Naive thymus-derived CD4-positive, alpha-beta T cell (primary cell): ENCODE results near the gene GNG7. TPM values are rescaled to one million over a fixed set of nuclear protein-coding genes. Genes with fewer than 3 reads are reported as not detected.

Source experiments
- ATAC-seq: fragments of 150-1000 bp; cut with Tn5 transposase; 2 replicates; pipeline ENCODE4 v1.10.0; 2021; ENCODE audit warnings: mild to moderate bottlenecking, moderate library complexity
- CTCF ChIA-PET: fragments of 350-600 bp; sonication (Branson Sonifier 250); formaldehyde crosslinking; loops from one replicate; lab custom pipeline; 2021; ENCODE audit warnings: antibody characterized with exemption; lab: Charles Lee
- POLR2A ChIA-PET: fragments of 350-600 bp; sonication (Branson Sonifier 250); formaldehyde crosslinking; loops from one replicate; lab custom pipeline; 2021; ENCODE audit warnings: antibody characterized with exemption, inconsistent platforms; lab: Charles Lee
- DNase-seq, 9 donors: peaks; one replicate each; pipeline versions ENCODE4 v3.0.0 to v3.0.0-alpha.2; 2020 to 2022; ENCODE audit warnings: mixed read lengths in 1 of 9
- H3K27ac ChIP-seq: one replicate; pipeline ENCODE4 v1.7.0; 2013; ENCODE audit warnings: mild to moderate bottlenecking, low read depth, low read length, moderate library complexity
- H3K27me3 ChIP-seq, 2 donors: one replicate each; pipeline ENCODE4 v1.7.0; 2013; ENCODE audit warnings: low read length in 2 of 2, mild to moderate bottlenecking in 2 of 2, moderate library complexity in 2 of 2; ENCODE audit not compliant: control insufficient read depth in 2 of 2, insufficient read depth in 2 of 2
- H3K36me3 ChIP-seq, 3 experiments: 1 replicate in 2 of 3; 2 replicates in 1 of 3; pipeline ENCODE4 v1.7.0; 2013; ENCODE audit warnings: low read length in 3 of 3, mild to moderate bottlenecking in 3 of 3, moderate library complexity in 1 of 3; ENCODE audit not compliant: insufficient read depth in 3 of 3, control insufficient read depth in 2 of 3
- H3K4me1 ChIP-seq, 2 donors: one replicate each; pipeline ENCODE4 v1.7.0; 2013; ENCODE audit warnings: low read length in 2 of 2, mild to moderate bottlenecking in 2 of 2, moderate library complexity in 1 of 2; ENCODE audit not compliant: control insufficient read depth in 2 of 2, insufficient read depth in 2 of 2
- H3K4me3 ChIP-seq: 2 replicates; pipeline ENCODE4 v1.7.0; 2013; ENCODE audit warnings: mild to moderate bottlenecking, low read length
- H3K9me3 ChIP-seq, 3 experiments: 1 replicate in 2 of 3; 2 replicates in 1 of 3; pipeline ENCODE4 v1.7.0; 2013; ENCODE audit warnings: low read length in 3 of 3; ENCODE audit not compliant: control insufficient read depth in 2 of 3
- H3K27ac Mint-ChIP-seq, 9 donors: one replicate each; pipeline ENCODE4 v1.8.0; 2020 to 2022; ENCODE audit warnings: mixed read lengths in 9 of 9, mild to moderate bottlenecking in 8 of 9, moderate library complexity in 5 of 9, inconsistent platforms in 2 of 9
- H3K27me3 Mint-ChIP-seq, 5 donors: one replicate each; pipeline ENCODE4 v1.8.0; 2021 to 2022; ENCODE audit warnings: mixed read lengths in 5 of 5, mild to moderate bottlenecking in 1 of 5
- H3K36me3 Mint-ChIP-seq, 5 donors: one replicate each; pipeline ENCODE4 v1.8.0; 2020 to 2022; ENCODE audit warnings: mixed read lengths in 5 of 5, mild to moderate bottlenecking in 3 of 5, inconsistent platforms in 1 of 5
- H3K4me1 Mint-ChIP-seq, 7 donors: one replicate each; pipeline ENCODE4 v1.8.0; 2020 to 2022; ENCODE audit warnings: mixed read lengths in 7 of 7, mild to moderate bottlenecking in 3 of 7, inconsistent platforms in 1 of 7
- H3K4me3 Mint-ChIP-seq, 10 donors: one replicate each; pipeline ENCODE4 v1.8.0; 2020 to 2022; ENCODE audit warnings: mild to moderate bottlenecking in 10 of 10, mixed read lengths in 10 of 10, moderate library complexity in 6 of 10, inconsistent platforms in 2 of 10
- H3K9me3 Mint-ChIP-seq, 11 donors: one replicate each; pipeline ENCODE4 v1.8.0; 2020 to 2022; ENCODE audit warnings: mixed read lengths in 11 of 11, mild to moderate bottlenecking in 4 of 11, inconsistent platforms in 1 of 11, moderate library complexity in 1 of 11
- intact Hi-C, 2 donors: fragments of 100-400 bp; cut with micrococcal nuclease; formaldehyde crosslinking; loops; one replicate each; pipeline ENCODE4 v1.15.1; 2023
- polyA plus RNA-seq, 2 donors: library from polyadenylated mRNA; unstranded; fragments of 300-500 nt; fragmentation: Illumina TruSeq; gene quantifications; one replicate each; pipeline ENCODE4 v1.2.3, GENCODE V29; 2021
- total RNA-seq, 6 experiments: library from RNA in 5 of 6; stranded (reverse) in 5 of 6; gene quantifications; 1 replicate in 5 of 6; 2 replicates in 1 of 6; pipeline ENCODE4 v1.2.3 and lab custom pipeline; 2021 to 2026

The GNG7 gene
- total and polyA plus RNA-seq, 7 experiments from 2014 or later, result 0.31 to 6.8 (median 4.7) TPM

DNA sequence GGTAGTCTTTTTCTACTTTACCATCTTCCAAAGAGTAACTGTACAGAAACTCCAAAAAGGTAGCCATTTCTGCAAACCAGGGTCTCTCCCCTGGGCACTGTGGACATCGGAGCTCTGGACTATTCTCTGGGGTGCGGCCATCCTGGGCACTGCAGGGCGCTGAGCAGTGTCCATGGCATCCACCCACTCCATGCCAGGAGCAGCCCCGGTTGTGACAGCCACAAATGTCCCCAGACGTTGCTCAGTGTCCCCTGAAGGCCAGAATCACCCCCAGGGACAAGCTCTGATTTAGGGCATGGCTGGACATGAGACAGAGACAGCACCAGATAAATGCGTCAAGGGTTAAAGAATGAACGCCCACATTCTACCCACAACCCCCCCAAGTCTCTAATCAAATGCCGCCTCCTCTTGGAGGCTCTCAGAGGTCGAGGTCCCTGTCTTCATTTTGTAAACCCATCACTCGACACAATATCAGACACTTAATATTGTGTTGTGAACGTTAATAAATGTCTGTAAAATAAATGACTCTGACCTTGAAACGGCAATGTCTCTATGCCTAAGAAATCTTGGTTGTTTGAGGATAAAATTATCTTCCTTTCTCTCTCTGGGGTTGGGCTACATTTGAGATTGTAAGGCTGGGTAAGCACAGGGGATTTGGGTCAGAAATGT is 8.9 kb downstream of the GNG7 start:
- Histone ChIP-seq H3K9me3 (no peaks in the 10 kb centered on the region), H3K4me1 (no peaks in the 10 kb centered on the region), H3K27me3 (no peaks in the 10 kb centered on the region), H3K36me3 (no peaks in the 10 kb centered on the region), H3K27ac (no peak overlapping the region), H3K4me3 (no peak overlapping the region)
- Mint-ChIP-seq H3K36me3 (peaks cover 0 to 6% (median 0%) of the 10 kb centered on the region in 5 donors), H3K9me3 (no peaks in the 10 kb centered on the region), H3K4me1 (peaks cover 0 to 15% (median 10%) of the 10 kb centered on the region in 7 donors), H3K27ac (no peak overlapping the region), H3K27me3 (no peaks in the 10 kb centered on the region), H3K4me3 (no peak overlapping the region)
- intact Hi-C loops, result no loop called here
- ATAC-seq (no peak), DNase-seq (no peak)
- POLR2A ChIA-PET, result no interaction called here
- CTCF ChIA-PET, result interaction anchor here (0.6 kb wide), 1 partner anchor 302 kb away, joined by 3 read pairs; no protein-coding TSS in a partner anchor

- intact Hi-C loops, result no loop called here
Measured at GRCh38 chr19:2691951-2692350, 10.5 kb downstream of the GNG7 start.

DNA sequence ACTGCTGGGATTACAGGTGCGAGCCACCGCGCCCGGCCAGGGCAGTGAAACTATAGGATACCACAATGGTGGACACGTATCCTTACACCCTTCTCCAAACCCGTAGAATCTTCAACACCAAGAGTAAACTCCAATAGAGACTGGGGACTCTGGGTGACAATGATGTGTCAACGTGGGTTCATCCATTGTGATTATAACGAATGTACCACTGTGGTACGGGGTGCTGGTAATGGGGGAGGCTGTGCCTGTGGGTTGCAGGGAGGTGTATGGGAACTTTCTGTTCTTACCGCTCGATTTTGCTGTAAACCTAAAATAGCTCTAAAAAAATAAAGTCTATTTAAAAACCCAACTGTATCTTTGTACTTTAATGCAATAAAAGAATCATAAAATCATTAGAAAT is 11.6 kb downstream of the GNG7 start:
- no peaks in the 10 kb centered on the region for H3K9me3 Mint-ChIP-seq
- DNase-seq (no peak), ATAC-seq (no peak)
- intact Hi-C loops, result no loop called here
- H3K9me3 ChIP-seq, result no peaks in the 10 kb centered on the region
- H3K27ac Mint-ChIP-seq, result no peak overlapping the region
- H3K4me3 Mint-ChIP-seq, result no peak overlapping the region
- H3K36me3 Mint-ChIP-seq, result peaks cover 0 to 10% (median 0%) of the 10 kb centered on the region in 5 donors
- ChIA-PET POLR2A (interaction anchor here (0.6 kb wide), 1 partner anchor 361 kb away, joined by 3 read pairs; no protein-coding TSS in a partner anchor), CTCF (no interaction called here)
- no peak overlapping the region for H3K27ac ChIP-seq
- peaks cover 0 to 8% (median 6%) of the 10 kb centered on the region in 7 donors for H3K4me1 Mint-ChIP-seq
- no peaks in the 10 kb centered on the region for H3K27me3 Mint-ChIP-seq
- H3K4me1 ChIP-seq, result no peaks in the 10 kb centered on the region
- H3K27me3 ChIP-seq, result no peaks in the 10 kb centered on the region
- H3K4me3 ChIP-seq, result no peak overlapping the region
- no peaks in the 10 kb centered on the region for H3K36me3 ChIP-seq

More at GRCh38 chr19:2691951-2692350, 10.5 kb downstream of the GNG7 start:
- ChIA-PET CTCF (no interaction called here), POLR2A (no interaction called here)
- Mint-ChIP-seq H3K4me3 (no peak overlapping the region), H3K27ac (no peak overlapping the region), H3K27me3 (no peaks in the 10 kb centered on the region), H3K4me1 (peaks cover 0 to 11% (median 7%) of the 10 kb centered on the region in 7 donors), H3K9me3 (no peaks in the 10 kb centered on the region), H3K36me3 (peaks cover 0 to 6% (median 0%) of the 10 kb centered on the region in 5 donors)
- H3K36me3 ChIP-seq, result no peaks in the 10 kb centered on the region
- no peaks in the 10 kb centered on the region for H3K4me1 ChIP-seq
- no peaks in the 10 kb centered on the region for H3K9me3 ChIP-seq
- DNase-seq (no peak), ATAC-seq (no peak)
- no peak overlapping the region for H3K27ac ChIP-seq
- no peaks in the 10 kb centered on the region for H3K27me3 ChIP-seq
- no peak overlapping the region for H3K4me3 ChIP-seq

DNA sequence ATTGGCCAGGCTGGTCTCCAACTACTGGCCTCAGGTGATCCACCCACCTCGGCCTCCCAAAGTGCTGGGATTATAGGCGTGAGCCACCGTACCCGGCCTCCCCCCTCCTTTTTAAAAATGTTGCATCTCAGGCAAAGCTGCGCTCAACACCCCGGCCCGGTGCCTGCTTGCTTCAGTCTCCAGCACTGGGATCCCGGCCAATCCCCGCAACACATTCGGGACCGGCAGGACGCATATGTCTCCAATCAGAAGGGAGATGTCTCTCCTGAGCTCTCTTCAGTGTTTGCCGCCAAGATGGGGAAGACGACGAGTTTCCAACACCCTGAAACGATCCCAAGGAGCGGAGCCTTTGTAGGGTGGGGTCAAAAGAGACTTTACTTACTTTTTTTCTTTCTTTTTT is 16.1 kb downstream of the GNG7 start:
- Histone ChIP-seq H3K4me1 (no peaks in the 10 kb centered on the region), H3K27ac (no peak overlapping the region), H3K27me3 (no peaks in the 10 kb centered on the region), H3K4me3 (no peak overlapping the region), H3K9me3 (no peaks in the 10 kb centered on the region), H3K36me3 (no peaks in the 10 kb centered on the region)
- no peaks in the 10 kb centered on the region for H3K4me1 Mint-ChIP-seq
- H3K36me3 Mint-ChIP-seq, result peaks cover 0 to 20% (median 0%) of the 10 kb centered on the region in 5 donors
- intact Hi-C loops, result no loop called here
- CTCF ChIA-PET, result interaction anchor here (0.6 kb wide), 1 partner anchor 188 kb away, joined by 3 read pairs; no protein-coding TSS in a partner anchor
- DNase-seq (no peak), ATAC-seq (no peak)
- no peaks in the 10 kb centered on the region for H3K27me3 Mint-ChIP-seq
- no peak overlapping the region for H3K4me3 Mint-ChIP-seq
- H3K9me3 Mint-ChIP-seq, result peaks cover 0 to 1% (median 0%) of the 10 kb centered on the region in 11 donors
- POLR2A ChIA-PET, result no interaction called here
- no peak overlapping the region for H3K27ac Mint-ChIP-seq

DNA sequence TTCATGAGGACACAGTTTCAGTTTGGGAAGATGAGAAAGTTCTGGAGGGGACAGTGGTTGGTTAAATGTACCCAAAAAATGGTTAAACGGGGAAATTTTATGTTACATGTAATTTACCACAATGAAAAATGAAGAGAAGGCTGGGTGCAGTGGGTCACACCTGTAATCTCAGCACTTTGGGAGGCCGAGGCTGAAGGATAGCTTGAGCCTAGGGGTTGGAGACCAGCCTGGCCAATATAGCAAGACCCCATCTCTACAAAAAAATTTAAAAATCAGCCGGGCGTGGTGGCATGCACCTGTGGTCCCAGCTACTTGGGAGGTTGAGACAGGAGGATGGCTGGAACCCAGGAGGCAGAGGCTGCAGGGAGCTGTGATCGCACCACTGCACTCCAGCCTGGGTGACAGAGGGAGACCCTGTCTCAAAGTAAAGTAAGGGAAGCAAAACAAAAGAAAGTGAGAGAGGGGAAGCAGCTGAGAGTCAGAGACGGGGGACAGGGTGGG is 17.2 kb downstream of the GNG7 start:
- Mint-ChIP-seq H3K9me3 (peaks cover 0 to 1% (median 0%) of the 10 kb centered on the region in 11 donors), H3K4me1 (no peaks in the 10 kb centered on the region), H3K27ac (no peak overlapping the region), H3K4me3 (no peak overlapping the region), H3K36me3 (peaks cover 0 to 20% (median 0%) of the 10 kb centered on the region in 5 donors), H3K27me3 (no peaks in the 10 kb centered on the region)
- ChIA-PET CTCF (no interaction called here), POLR2A (no interaction called here)
- Histone ChIP-seq H3K36me3 (no peaks in the 10 kb centered on the region), H3K9me3 (no peaks in the 10 kb centered on the region), H3K27me3 (no peaks in the 10 kb centered on the region), H3K4me1 (no peaks in the 10 kb centered on the region), H3K27ac (no peak overlapping the region), H3K4me3 (no peak overlapping the region)
- intact Hi-C loops, result no loop called here
- DNase-seq, result no peak
- ATAC-seq, result no peak

DNA sequence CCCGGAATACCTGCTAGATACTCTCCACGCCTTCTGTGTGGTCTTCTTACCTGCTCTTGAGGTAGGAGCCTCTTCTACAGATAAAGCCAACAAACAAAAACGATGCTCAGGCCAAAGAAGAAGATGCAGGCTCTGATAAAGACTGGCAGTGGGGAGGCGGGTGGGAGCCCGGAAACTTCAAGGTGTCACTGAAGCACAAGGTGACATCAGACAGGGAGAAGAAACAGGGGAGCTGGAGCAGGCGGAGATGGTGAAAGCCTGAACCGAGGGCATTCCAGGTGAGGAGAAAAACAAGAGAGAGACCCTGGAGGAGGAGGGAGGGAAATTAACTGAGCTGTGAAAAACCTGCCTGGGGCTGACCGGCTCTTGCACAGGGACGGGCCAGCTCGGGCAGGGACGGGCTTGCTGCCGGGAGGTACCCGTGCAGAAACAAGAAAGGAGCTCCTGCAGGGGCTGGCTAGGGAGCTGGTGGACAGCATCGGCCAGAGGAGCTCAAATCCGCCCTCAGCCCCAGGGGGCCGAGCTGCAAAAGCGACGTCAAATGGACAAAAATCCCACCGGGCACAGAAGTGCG is 19.0 kb downstream of the GNG7 start:
- H3K4me3 Mint-ChIP-seq, result no peak overlapping the region
- ChIA-PET POLR2A (no interaction called here), CTCF (no interaction called here)
- peaks cover 0 to 20% (median 0%) of the 10 kb centered on the region in 5 donors for H3K36me3 Mint-ChIP-seq
- H3K36me3 ChIP-seq, result no peaks in the 10 kb centered on the region
- H3K9me3 Mint-ChIP-seq, result peaks cover 0 to 1% (median 0%) of the 10 kb centered on the region in 11 donors
- H3K27me3 Mint-ChIP-seq, result no peaks in the 10 kb centered on the region
- H3K4me1 ChIP-seq, result no peaks in the 10 kb centered on the region
- DNase-seq, result no peak
- ATAC-seq, result no peak
- no peak overlapping the region for H3K4me3 ChIP-seq
- intact Hi-C loops, result no loop called here
- H3K4me1 Mint-ChIP-seq, result peaks cover 0 to 4% (median 0%) of the 10 kb centered on the region in 7 donors
- H3K27me3 ChIP-seq, result no peaks in the 10 kb centered on the region
- H3K27ac ChIP-seq, result no peak overlapping the region
- H3K27ac Mint-ChIP-seq, result peak overlapping the region in 1 of 9 donors; percentile 26
- no peaks in the 10 kb centered on the region for H3K9me3 ChIP-seq
